ENCODE data around the gene MAPRE3. TPM values are rescaled to one million over a fixed set of nuclear protein-coding genes. Genes with fewer than 3 reads are reported as not detected.

The MAPRE3 gene
- total and polyA plus RNA-seq, 11 donors = 27.4 to 65.0 (median 42.3) TPM

DNA sequence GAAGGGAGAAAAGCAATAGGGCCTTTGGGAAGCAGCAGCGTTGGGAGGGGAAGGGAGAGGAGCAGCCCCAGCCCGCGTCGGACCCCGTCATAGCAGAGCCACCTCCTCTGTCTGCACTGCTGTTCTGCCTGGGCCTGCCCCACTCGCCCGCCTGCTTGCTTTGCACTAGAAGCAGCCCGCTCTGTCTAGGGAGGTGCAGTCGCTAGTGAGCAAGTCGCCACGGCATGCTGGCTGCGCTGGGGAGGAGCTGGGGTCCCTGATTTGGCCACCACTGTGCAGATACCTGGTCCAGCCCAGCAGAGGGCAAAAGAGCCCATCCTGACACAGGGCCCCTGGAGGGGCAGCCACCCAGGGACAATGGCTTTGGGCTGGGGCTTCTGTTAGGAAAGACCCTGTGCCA lies 54.4 kb downstream of the MAPRE3 start:
- Histone ChIP-seq H3K9me3 (no peaks in the 10 kb centered on the region), H3K4me1 (peaks cover 0 to 19% (median 9%) of the 10 kb centered on the region in 12 donors), H3K36me3 (peaks cover 0 to 61% (median 42%) of the 10 kb centered on the region in 9 donors), H3K4me3 (no peak overlapping the region), H3K27me3 (no peaks in the 10 kb centered on the region), H3K27ac (no peak overlapping the region)
- ATAC-seq (no peak), DNase-seq (no peak)
- intact Hi-C loops (cut with DNase I) = no loop called here
- TF ChIP-seq CTCF (IDR thresholded peaks at IDR 0.05) = no peak
- no peak for TF ChIP-seq POLR2A (IDR thresholded peaks at IDR 0.05)
- WGBS, 4 donors = 88 to 93% (median 93%) methylated on average over 12 of the region's 12 CpGs

DNA sequence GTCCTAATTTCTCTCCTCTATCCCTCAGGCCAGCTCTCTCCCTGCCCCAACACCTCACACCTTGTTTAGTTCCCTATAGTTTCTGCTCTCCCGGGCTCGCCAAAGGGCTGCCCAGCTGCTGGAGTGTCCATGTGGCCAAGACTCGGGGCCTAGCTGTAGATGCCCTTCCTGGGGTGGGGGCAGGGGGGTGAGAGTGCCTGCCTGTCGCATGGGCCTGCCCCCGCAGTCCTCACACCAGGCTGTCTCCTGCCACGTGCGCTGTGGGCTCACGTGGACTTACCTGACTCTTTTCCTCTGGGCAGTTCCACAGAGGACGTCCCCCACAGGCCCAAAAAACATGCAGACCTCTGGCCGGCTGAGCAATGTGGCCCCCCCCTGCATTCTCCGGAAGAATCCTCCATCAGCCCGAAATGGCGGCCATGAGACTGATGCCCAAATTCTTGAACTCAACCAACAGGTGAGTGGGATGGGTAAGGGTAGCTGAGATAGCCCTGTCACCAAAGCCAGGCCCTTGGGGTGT lies 54.9 kb downstream of the MAPRE3 start:
- WGBS, 4 donors = 91 to 97% (median 93%) methylated on average over 13 of the region's 13 CpGs
- Histone ChIP-seq H3K27me3 (no peaks in the 10 kb centered on the region), H3K4me1 (peaks cover 0 to 13% (median 6%) of the 10 kb centered on the region in 12 donors), H3K9me3 (no peaks in the 10 kb centered on the region), H3K27ac (no peak overlapping the region), H3K4me3 (no peak overlapping the region), H3K36me3 (peaks cover 0 to 64% (median 42%) of the 10 kb centered on the region in 9 donors)
- TF ChIP-seq CTCF (IDR thresholded peaks at IDR 0.05) (no peak), POLR2A (IDR thresholded peaks at IDR 0.05) (no peak)
- DNase-seq = no peak
- no peak for ATAC-seq
- intact Hi-C loops (cut with DNase I) = no loop called here

DNA sequence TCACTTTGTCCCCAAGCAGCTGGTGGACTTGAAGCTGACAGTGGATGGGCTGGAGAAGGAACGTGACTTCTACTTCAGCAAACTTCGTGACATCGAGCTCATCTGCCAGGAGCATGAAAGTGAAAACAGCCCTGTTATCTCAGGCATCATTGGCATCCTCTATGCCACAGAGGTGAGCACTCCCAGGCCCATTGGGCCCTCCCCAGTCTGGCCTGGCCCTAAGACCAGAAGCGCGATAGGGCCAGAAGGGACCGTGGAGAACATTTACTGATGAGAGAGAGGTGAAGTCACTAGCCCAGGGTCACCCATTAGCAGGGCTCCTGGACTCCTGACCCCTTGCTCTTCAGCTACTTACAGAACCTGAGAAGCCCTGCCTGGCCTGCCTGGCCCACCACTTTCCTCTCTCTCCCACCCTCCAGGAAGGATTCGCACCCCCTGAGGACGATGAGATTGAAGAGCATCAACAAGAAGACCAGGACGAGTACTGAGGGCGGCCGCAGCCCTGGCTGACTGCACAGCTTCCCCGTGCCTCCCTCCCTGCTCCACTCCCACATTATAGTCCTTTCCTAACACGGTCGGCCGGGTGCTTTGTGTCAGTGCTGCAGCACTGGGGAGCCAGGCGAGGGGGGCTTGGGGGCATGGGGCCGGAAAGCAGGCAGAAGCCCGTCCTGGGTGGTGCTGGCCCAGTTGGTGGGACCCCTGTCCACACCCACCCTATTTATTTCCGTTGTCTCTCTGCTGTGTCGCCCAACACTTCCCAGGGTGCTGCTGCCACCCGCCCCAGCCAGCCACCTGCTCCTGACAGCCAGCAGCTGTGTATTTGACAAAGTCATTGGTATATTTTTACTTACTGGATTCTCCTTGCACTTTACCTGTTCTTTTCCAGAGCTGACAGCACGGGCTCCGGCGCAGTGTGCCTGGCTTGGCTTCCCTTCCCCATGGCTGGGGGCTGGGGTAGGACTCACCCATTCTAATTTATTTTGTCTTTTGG lies 55.7 kb downstream of the MAPRE3 start:
- Histone ChIP-seq H3K36me3 (peaks cover 0 to 64% (median 42%) of the 10 kb centered on the region in 9 donors), H3K27me3 (no peaks in the 10 kb centered on the region), H3K9me3 (no peaks in the 10 kb centered on the region), H3K27ac (no peak overlapping the region), H3K4me1 (peaks cover 0 to 5% (median under 1%) of the 10 kb centered on the region in 12 donors), H3K4me3 (no peak overlapping the region)
- no peak for TF ChIP-seq POLR2A (IDR thresholded peaks at IDR 0.05)
- no peak for TF ChIP-seq CTCF (IDR thresholded peaks at IDR 0.05)
- DNase-seq (no peak), ATAC-seq (no peak)
- WGBS, 4 donors = 90 to 94% (median 92%) methylated on average over 21 to 24 of the region's 24 CpGs
- intact Hi-C loops (cut with DNase I) = no loop called here

- no peak for TF ChIP-seq CTCF (IDR thresholded peaks at IDR 0.05)
- TF ChIP-seq POLR2A (IDR thresholded peaks at IDR 0.05) = no peak
- intact Hi-C loops (cut with DNase I) = no loop called here
- H3K27me3 ChIP-seq = no peaks in the 10 kb centered on the region
- 91 to 97% (median 93%) methylated on average over 7 to 10 of the region's 10 CpGs for WGBS, 4 donors
- H3K4me3 ChIP-seq = no peak overlapping the region
- DNase-seq (no peak), ATAC-seq (no peak)
- no peaks in the 10 kb centered on the region for H3K9me3 ChIP-seq
- peaks cover 0 to 5% (median 0%) of the 10 kb centered on the region in 12 donors for H3K4me1 ChIP-seq
- no peak overlapping the region for H3K27ac ChIP-seq
- H3K36me3 ChIP-seq = peaks cover 0 to 61% (median 40%) of the 10 kb centered on the region in 9 donors
Observed at GRCh38 chr2:27027211-27027651, 56.8 kb downstream of the MAPRE3 start.
